GM11168 (cell line): ENCODE measurements around the gene PLEKHN1.
"Not testable (repeated sequence)": the region's sequence is repeated elsewhere in the genome, so short reads cannot be mapped to it uniquely, and the experiment has no call there.

ENCODE experiments used
- in situ Hi-C: fragments of 300-500 bp; cut with MboI; formaldehyde crosslinking; loops from one replicate; pipeline ENCODE4 v1.12.0; 2022; ENCODE audit warnings: low sequenced_read_pairs; ENCODE audit not compliant: unreplicated experiment

The PLEKHN1 gene

GRCh38 chr1:941588-942383 lies 24.5 kb upstream of the PLEKHN1 start:
- in situ Hi-C loops = no loop called here

GRCh38 chr1:942411-942821 lies 23.9 kb upstream of the PLEKHN1 start:
- in situ Hi-C loops = no loop called here

GRCh38 chr1:942864-943533 lies 23.3 kb upstream of the PLEKHN1 start:
- in situ Hi-C loops = no loop called here

- in situ Hi-C loops = no loop called here
These were observed 22.5 kb upstream of the PLEKHN1 start for GRCh38 chr1:943545-944340.

DNA sequence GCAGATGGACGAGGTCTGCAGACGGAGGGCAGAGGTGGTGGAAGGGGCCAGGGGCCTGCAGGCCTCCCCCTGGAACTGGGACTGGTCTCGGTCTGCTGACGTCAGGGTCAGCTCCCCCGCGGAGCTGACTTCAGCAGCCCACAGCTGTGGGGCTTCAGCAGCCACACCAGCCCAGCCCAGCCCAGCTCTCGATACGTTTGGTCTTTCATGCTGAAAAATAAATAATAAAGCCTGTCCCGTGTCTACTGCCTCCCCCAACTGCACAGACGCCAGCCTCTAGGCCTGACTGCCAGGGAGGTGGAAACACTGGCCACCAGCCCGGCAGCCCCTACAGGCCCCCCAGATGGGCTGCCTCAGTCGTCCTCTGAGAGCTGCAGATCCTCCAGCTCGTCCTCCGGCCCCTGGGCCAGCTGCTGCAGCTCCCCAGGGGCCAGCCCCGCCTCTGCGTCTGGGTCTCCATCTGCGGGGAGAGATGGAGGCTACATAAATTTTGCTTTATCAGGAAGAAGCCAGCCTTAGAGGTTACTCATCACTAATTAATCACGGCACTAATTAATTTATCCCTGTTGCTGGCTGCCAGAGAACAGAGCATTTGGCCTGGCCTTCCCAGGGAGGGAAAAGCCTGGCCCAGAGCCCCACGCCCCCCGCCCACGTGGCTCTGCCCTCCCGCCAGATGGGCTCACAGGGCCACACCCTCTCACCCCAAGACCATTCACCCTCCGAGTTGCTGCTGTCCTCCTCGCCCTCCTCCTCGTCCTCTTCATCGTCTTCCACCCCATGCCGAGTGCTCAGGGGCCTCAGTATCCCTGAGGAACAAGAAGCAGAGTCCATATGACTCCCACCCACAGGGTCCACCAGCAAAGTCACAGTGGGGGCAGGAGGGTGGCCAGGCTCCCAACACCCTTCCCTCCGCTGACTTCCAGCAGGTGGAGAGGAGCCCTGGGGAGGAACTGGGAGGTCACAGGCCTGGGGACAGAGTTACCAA lies 21.6 kb upstream of the PLEKHN1 start:
- in situ Hi-C loops = no loop called here

- in situ Hi-C loops = no loop called here
These were observed 20.4 kb upstream of the PLEKHN1 start for GRCh38 chr1:945688-946556.

GRCh38 chr1:946811-947210 lies 19.5 kb upstream of the PLEKHN1 start:
- in situ Hi-C loops = not testable (repeated sequence)

- in situ Hi-C loops = no loop called here
These were observed 18.3 kb upstream of the PLEKHN1 start for GRCh38 chr1:947958-948357.

DNA sequence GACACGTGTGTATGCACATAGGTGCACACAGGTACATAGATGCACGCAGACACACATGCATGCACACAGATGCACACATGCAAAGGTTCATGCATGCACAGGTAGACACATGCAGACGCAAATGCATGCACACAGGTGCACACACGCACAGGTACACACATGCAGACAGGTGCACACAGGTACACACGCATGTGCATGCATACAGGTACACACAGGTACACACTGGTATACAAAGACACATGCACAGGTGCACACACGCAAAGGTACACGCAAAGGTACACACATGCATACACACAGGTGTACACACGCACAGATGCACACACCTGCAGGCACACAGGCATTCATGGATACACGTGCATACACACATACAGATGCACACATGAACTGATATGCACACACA lies 16.0 kb upstream of the PLEKHN1 start:
- in situ Hi-C loops = no loop called here

GRCh38 chr1:950881-951280 lies 15.4 kb upstream of the PLEKHN1 start:
- in situ Hi-C loops = no loop called here

DNA sequence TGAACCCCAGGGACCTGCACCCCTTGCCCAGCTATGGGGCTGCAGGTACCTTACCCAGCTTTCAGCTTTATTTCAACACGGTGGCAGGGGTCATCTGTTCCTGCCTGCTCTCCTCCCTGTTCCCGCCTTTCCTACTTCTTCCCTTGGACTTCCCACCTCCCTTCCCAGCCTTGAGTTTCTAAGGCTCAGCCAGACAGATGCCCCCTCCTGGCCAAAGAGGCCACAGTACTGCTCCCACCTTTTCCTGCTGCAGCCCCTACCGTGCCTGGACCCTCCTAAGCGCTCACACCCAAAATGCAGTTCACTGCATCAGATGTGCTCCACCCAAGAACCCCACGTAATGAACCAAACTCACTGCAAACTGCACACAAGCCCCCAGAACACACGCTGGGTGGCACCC lies 14.9 kb upstream of the PLEKHN1 start:
- in situ Hi-C loops = no loop called here

DNA sequence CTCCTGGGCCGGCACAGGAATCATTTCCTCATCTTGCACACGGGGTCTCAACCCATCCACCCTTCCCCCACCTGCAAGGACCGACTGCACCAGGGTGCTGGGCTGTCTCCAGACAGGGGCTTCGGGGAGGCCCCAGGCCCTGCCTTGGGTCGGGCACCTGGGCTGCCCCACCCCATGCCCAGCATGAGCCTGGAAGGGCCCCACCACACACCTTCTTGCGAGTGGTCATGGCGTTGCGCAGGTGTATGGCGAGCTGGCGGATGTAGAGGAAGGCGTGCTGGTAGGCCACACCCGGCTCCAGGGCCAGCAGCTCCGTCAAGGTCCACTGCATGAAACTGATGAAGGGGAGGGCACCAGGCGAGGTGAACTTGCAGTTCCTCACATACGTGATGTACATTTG lies 14.1 kb upstream of the PLEKHN1 start:
- in situ Hi-C loops = no loop called here

DNA sequence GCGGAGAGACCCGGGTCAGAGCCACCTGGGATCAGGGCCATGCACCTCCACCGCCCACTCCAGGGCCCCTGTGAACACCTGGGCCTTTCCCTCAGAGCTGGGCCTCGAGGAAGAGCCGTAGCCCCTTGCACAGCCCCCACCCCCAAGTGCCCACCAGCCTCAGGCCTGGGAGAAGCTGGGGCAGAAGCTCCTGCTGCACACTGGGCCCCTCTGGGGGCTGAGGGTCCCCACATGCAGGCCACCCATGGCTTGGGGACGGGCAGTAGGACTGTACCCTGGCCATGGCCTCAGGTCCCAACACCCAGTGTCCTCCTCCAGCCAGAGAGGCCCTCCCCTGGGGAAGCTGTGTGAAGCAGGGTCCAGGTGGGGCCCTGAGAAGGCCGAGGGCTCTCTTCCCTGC lies 13.7 kb upstream of the PLEKHN1 start:
- in situ Hi-C loops = no loop called here

DNA sequence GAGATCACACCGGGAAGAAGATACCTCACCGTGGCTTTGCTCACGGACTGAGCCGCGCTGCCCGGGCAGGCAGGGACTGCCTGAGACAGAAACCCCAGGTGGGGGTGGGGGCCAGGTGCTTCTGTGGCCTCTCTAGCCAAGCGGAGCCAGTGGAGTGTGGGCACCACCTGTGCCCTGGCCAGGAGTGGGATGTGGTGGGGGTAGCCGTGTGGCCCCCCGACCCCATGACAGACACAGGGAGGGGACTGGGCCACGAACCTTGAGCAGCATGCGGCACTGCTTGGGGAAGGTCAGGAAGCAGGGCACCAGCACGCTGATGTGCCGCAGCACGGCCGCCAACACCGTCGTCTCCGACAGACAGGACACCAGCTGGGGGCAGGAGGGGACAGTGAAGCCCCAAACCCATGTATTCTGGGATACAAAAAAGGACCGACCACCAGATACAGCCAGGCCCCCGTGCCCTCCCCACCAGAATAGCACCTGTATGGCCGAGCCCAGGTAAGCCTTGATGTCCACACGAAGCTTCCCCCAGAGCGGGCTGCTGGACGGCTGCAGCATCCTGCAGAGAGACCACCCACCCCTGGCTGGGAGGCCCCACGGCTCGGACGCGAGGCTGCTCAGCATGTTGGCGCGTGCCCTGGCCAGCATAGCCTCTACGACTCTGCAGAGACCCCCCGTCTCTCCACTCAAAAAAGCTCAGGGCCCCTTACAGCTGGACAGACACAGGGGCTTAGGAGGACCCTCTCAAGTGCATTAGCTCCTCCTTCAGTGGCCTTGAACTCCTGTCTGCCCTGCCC lies 12.6 kb upstream of the PLEKHN1 start:
- in situ Hi-C loops = no loop called here

- in situ Hi-C loops = no loop called here
These were observed 11.4 kb upstream of the PLEKHN1 start for GRCh38 chr1:954927-955326.

DNA sequence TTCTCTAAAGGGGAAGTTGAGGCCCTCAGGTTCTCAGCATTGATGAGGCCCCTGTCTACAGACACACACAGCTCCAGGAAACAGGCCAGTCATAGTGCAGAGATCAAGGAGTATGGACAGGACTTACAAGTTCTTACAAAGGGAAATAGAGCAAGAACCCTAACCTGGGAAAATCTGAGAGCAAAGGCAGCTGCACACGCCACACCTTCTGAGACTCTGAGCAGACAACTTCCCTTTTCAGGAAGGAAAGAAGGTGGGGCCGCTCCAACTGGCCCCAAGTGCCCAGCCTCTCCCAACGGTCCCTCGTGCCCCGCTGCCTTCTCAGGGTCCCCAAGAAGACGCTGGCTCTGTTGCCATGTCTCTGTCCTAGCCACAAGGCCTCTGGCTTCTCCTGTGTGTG lies 10.8 kb upstream of the PLEKHN1 start:
- in situ Hi-C loops = no loop called here

DNA sequence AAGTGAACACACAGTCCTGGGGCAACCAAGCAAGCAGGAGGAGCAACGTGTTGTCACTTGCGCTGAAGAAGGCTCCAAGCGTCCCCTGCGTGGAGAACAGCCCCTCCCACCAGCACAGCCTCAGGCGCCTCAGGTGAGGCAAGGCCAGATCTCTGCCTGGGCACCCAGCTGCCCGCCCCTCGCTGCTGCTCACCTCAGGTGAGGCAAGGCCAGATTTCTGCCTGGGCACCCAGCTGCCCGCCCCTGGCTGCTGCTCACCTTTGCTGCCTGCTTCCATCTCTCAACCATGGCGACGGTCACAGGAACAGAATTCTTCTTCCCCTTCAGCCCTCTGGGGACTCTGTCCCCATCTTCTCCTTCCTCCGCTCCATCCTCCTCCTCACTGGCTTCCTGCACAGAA lies 9.6 kb upstream of the PLEKHN1 start:
- in situ Hi-C loops = no loop called here
